Gastrocnemius medialis (tissue), 4 donors: ENCODE measurements around the gene CERK. TPM values are rescaled to one million over a fixed set of nuclear protein-coding genes. Genes with fewer than 3 reads are reported as not detected.

Source experiments
- ATAC-seq, 2 donors: fragments of 150-250 bp; one replicate each; pipeline ENCODE4 v1.9.1; 2016
- DNase-seq, 2 donors: peaks; one replicate each; pipeline ENCODE4 v3.0.0-alpha.2; 2019
- H3K27ac ChIP-seq, 4 donors: fragments of 200-600 bp; sonication (generic); 1 replicate in 1 of 4; 2 replicates in 3 of 4; pipeline ENCODE4 v1.5.1; 2016 to 2018; ENCODE audit warnings: mild to moderate bottlenecking in 2 of 4, moderate library complexity in 1 of 4
- H3K27me3 ChIP-seq, 3 donors: fragments of 200-600 bp; sonication (generic) in 2 of 3; 1 replicate in 1 of 3; 2 replicates in 2 of 3; pipeline versions ENCODE4 v1.5.1 to v1.6.0; 2016 to 2019; ENCODE audit warnings: mild to moderate bottlenecking in 1 of 3, moderate library complexity in 1 of 3
- H3K36me3 ChIP-seq, 2 donors: fragments of 200-600 bp; sonication (generic) in 1 of 2; one replicate each; pipeline ENCODE4 v1.5.1; 2017 to 2018
- H3K4me1 ChIP-seq, 2 donors: fragments of 200-600 bp; sonication (generic) in 1 of 2; one replicate each; pipeline ENCODE4 v1.5.1; 2016 to 2017; ENCODE audit warnings: mild to moderate bottlenecking in 2 of 2
- H3K4me3 ChIP-seq, 4 donors: fragments of 200-600 bp; sonication (generic) in 3 of 4; 1 replicate in 1 of 4; 2 replicates in 3 of 4; pipeline ENCODE4 v1.5.1; 2016 to 2019; ENCODE audit warnings: mild to moderate bottlenecking in 2 of 4
- H3K9me3 ChIP-seq, 3 donors: fragments of 200-600 bp; sonication (generic) in 2 of 3; 1 replicate in 1 of 3; 2 replicates in 2 of 3; pipeline ENCODE4 v1.5.1; 2016 to 2019
- POLR2A ChIP-seq, 2 donors: fragments of 450-650 bp; IDR thresholded peaks; one replicate each; pipeline ENCODE4 v1.6.1; 2017; ENCODE audit warnings: antibody characterized with exemption in 2 of 2, mild to moderate bottlenecking in 2 of 2, moderate library complexity in 2 of 2
- in situ Hi-C, 4 donors: fragments of 200-750 bp; cut with MboI; loops; one replicate each; pipeline versions ENCODE4 v1.15.0 to v1.8.0; 2017; ENCODE audit warnings: low sequenced_read_pairs in 4 of 4
- intact Hi-C: fragments of 100-400 bp; cut with DNase I; formaldehyde crosslinking; loops from one replicate; pipeline ENCODE4 v1.15.1; 2023; ENCODE audit warnings: low total_unique reads
- total RNA-seq, 4 donors: library from RNA; depleted of rRNA; stranded (reverse); fragments of >200 nt; gene quantifications; one replicate each; pipeline versions ENCODE4 v1.1.0 to v1.2.3, GENCODE V29; 2016
- TF ChIP-seq, protein P1 (sequence below), 5 experiments: fragments of 450-650 bp in 3 of 5; fragments of 200-600 bp in 2 of 5; sonication (generic) in 2 of 5; IDR thresholded peaks in 4 of 5; conservative IDR thresholded peaks in 1 of 5; 1 replicate in 4 of 5; 2 replicates in 1 of 5; pipeline ENCODE4 v1.5.1; 2016 to 2019; ENCODE audit warnings: antibody characterized with exemption in 5 of 5, mild to moderate bottlenecking in 3 of 5, moderate library complexity in 3 of 5

CERK gene
- total RNA-seq, 4 donors from 2014 or later: 32.7 to 38.7 (median 34.8) TPM

DNA sequence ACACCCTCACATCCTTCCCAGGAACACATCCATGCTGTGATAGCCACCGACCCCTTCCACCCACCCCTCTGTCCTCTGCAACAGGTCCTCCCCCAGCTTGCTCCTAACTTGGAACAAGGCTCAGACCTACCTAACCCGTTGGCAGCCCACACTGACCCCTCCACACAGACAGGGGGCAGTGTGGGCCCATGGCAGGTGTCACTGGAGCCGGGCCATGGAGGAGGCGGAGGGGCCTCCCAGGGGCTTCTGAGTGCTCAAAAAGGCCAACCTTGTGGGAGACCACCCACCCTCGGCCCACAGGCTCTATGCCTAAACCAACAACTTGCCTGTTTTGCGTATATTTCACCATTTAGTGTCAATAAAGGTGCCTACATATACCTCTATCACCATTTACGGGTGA, 57.0 kb downstream of the CERK start:
- in situ Hi-C loops: loop anchor here in 1 of 4 donors (25.0 kb wide), 1 partner anchor 119 kb away; no protein-coding TSS in a partner anchor
- DNase-seq (no peak), ATAC-seq (no peak)
- Histone ChIP-seq H3K27me3 (no peaks in the 10 kb centered on the region), H3K4me3 (no peak overlapping the region), H3K27ac (no peak overlapping the region), H3K4me1 (peaks cover 17 to 18% of the 10 kb centered on the region in 2 donors), H3K9me3 (no peaks in the 10 kb centered on the region), H3K36me3 (peaks cover 0 to 9% of the 10 kb centered on the region in 2 donors)
- intact Hi-C loops: no loop called here
- TF ChIP-seq, protein P1, sequence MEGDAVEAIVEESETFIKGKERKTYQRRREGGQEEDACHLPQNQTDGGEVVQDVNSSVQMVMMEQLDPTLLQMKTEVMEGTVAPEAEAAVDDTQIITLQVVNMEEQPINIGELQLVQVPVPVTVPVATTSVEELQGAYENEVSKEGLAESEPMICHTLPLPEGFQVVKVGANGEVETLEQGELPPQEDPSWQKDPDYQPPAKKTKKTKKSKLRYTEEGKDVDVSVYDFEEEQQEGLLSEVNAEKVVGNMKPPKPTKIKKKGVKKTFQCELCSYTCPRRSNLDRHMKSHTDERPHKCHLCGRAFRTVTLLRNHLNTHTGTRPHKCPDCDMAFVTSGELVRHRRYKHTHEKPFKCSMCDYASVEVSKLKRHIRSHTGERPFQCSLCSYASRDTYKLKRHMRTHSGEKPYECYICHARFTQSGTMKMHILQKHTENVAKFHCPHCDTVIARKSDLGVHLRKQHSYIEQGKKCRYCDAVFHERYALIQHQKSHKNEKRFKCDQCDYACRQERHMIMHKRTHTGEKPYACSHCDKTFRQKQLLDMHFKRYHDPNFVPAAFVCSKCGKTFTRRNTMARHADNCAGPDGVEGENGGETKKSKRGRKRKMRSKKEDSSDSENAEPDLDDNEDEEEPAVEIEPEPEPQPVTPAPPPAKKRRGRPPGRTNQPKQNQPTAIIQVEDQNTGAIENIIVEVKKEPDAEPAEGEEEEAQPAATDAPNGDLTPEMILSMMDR (IDR thresholded peaks at IDR 0.05 in 4 of 5, conservative IDR thresholded peaks at IDR 0.05 in 1 of 5): peak in 1 of 5 experiments; percentile 14
- TF ChIP-seq POLR2A (IDR thresholded peaks at IDR 0.05): no peak

DNA sequence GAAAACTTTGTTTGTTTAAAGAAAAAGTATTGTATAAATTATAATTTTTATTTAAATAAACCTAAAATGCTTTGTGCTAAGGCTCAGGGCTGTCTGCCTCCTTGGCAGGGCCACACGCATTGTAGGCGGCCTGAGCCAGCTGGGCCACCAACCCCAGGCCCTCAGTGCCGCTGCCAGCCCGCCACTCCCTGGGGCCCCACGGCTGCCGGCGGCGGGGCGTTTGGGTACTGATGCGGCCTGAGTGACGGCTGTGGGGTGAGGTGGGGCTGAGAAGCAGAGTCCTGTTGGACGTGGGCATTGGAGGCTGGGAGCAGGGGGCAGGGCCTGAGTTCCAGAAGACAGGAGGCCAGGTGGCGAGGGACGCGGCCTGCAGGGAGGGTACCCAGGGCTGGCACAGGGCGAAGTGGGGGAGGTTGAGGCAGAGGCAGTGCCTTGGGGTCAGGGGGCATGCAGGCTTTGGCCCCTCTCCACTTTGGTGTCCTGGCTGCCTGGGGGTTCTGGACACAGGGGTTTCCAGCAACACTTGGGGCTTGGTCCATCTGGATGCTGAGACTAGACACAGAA, 58.3 kb downstream of the CERK start:
- no peaks in the 10 kb centered on the region for H3K9me3 ChIP-seq
- DNase-seq: no peak
- H3K4me1 ChIP-seq: peaks cover 17 to 18% of the 10 kb centered on the region in 2 donors
- in situ Hi-C loops (loop anchor here in 1 of 4 donors (25.0 kb wide), 1 partner anchor 117 kb away; no protein-coding TSS in a partner anchor), intact Hi-C loops (loop anchor here (5.0 kb wide), 2 partner anchors 102 to 117 kb away; no protein-coding TSS in a partner anchor)
- TF ChIP-seq, protein P1 (IDR thresholded peaks at IDR 0.05 in 4 of 5, conservative IDR thresholded peaks at IDR 0.05 in 1 of 5): no peak
- TF ChIP-seq POLR2A (IDR thresholded peaks at IDR 0.05): no peak
- no peak for ATAC-seq
- H3K27me3 ChIP-seq: no peaks in the 10 kb centered on the region
- peaks cover 0 to 5% of the 10 kb centered on the region in 2 donors for H3K36me3 ChIP-seq
- peak overlapping the region in 2 of 4 donors; percentile 69 to 77 for H3K27ac ChIP-seq
- no peak overlapping the region for H3K4me3 ChIP-seq

DNA sequence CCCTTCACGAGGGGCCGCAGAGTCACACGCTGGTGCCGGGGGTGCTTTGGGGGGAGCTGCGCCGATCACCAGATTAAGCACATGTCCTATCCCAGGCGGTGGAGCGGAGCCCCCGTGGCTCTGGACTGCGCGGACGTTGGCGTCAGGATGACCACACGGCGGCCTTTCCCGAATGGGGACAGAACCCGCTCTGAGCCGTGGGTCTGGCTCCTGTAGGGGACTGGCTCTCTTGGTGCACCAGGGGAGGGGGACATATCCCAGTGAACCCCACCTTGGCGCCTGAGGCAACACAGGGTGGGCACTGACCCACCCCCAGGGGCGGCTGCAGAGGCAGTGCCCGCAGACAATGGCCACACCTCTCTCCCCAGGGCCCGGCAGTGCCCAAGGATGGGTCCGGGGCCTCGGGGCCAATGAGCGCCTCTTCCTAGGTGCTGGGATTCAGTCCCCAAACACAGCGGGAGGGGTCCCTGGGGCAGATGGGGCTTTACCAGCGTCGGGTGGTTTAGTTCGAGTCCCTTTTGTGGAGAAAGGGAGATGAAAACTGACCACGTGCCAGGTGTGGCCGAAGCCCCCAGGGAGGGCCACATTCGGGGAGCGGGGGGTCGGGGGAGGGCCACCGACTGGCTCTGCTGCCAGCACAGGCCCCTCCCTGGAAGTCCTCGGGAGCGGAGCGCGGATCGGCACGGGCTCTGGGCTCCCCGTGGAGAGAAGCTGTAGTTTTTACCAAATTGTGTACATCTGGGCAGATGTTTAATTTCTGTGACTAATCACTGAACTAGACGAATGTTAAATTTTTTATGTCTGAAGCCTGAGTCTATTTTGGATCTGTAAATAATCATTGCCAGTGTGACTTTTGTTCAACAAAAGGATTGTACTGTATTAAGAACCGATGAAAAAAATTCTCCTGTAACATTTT, 59.0 kb downstream of the CERK start:
- peaks cover 17% of the 10 kb centered on the region in 2 donors for H3K4me1 ChIP-seq
- in situ Hi-C loops: loop anchor here in 1 of 4 donors (25.0 kb wide), 1 partner anchor 117 kb away; no protein-coding TSS in a partner anchor

DNA sequence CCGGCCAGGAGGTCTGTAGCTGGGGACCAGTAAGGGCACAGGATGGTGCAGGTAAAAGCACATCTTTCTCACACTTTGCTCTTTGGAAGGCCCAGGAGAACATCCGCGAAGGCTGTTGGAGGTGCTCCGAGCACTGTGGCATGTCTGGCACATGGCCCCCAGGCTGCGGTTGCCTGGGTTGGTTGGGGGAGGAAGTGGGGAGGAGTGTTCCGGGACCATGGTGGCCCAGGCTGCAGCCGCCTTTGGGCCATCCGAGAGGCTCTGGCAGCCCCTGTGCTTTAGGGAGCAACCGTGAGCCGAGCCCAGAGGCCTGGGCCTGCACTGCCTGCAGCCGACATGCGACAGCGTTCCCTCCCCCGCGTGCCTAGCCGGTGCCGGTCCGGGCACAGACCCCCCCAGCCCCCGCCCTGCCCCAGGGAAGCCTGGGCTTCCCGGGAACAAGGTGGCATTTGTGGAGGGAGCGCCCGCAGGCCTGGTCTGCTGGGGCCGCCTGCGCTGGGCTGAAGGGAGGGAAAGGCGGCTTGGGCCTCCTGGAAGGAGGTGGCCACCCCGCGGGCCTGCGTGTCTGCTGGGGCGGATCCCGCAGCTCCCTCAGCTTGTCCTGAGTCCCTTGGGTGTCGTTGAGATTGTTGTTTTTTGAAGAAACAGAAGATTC, 59.9 kb downstream of the CERK start:
- H3K36me3 ChIP-seq: peaks cover 0 to 11% of the 10 kb centered on the region in 2 donors

More for the DNA sequence above, 59.0 kb downstream of the CERK start:
- Histone ChIP-seq H3K9me3 (no peaks in the 10 kb centered on the region), H3K27ac (peak overlapping the region; percentile 43 to 80 (median 73)), H3K27me3 (no peaks in the 10 kb centered on the region), H3K36me3 (peaks cover 0 to 5% of the 10 kb centered on the region in 2 donors), H3K4me3 (no peak overlapping the region)
- TF ChIP-seq, protein P1 (IDR thresholded peaks at IDR 0.05 in 4 of 5, conservative IDR thresholded peaks at IDR 0.05 in 1 of 5): no peak
- no peak for TF ChIP-seq POLR2A (IDR thresholded peaks at IDR 0.05)
- DNase-seq (no peak), ATAC-seq (no peak)
- intact Hi-C loops: loop anchor here (5.0 kb wide), 2 partner anchors 102 to 117 kb away; no protein-coding TSS in a partner anchor

More for the DNA sequence above, 59.9 kb downstream of the CERK start:
- Histone ChIP-seq H3K27me3 (no peaks in the 10 kb centered on the region), H3K4me3 (no peak overlapping the region), H3K9me3 (no peaks in the 10 kb centered on the region), H3K4me1 (peaks cover 12 to 17% of the 10 kb centered on the region in 2 donors), H3K27ac (peak overlapping the region; percentile 43 to 80 (median 73))
- DNase-seq (no peak), ATAC-seq (no peak)
- intact Hi-C loops (loop anchor here (5.0 kb wide), 2 partner anchors 101 to 116 kb away; no protein-coding TSS in a partner anchor), in situ Hi-C loops (loop anchor here in 1 of 4 donors (25.0 kb wide), 1 partner anchor 116 kb away; no protein-coding TSS in a partner anchor)
- no peak for TF ChIP-seq POLR2A (IDR thresholded peaks at IDR 0.05)
- TF ChIP-seq, protein P1 (IDR thresholded peaks at IDR 0.05 in 4 of 5, conservative IDR thresholded peaks at IDR 0.05 in 1 of 5): no peak
